Right lobe of liver (tissue), 6 donors: ENCODE measurements around the gene USE1. TPM values are rescaled to one million over a fixed set of nuclear protein-coding genes. Genes with fewer than 3 reads are reported as not detected.

Experiments used
- ATAC-seq, 4 donors: fragments of 200-7000 bp; cut with Tn5 transposase; one replicate each; pipeline ENCODE4 v1.9.1; 2020; ENCODE audit warnings: mild to moderate bottlenecking in 4 of 4, moderate library complexity in 4 of 4
- DNase-seq, 3 donors: peaks; one replicate each; pipeline ENCODE4 v3.0.0-alpha.2; 2020
- H3K27ac ChIP-seq, 3 donors: fragments of 200-600 bp; one replicate each; pipeline ENCODE4 v1.8.0; 2022
- H3K27me3 ChIP-seq, 2 donors: fragments of 200-600 bp; one replicate each; pipeline ENCODE4 v1.8.0; 2022
- H3K36me3 ChIP-seq, 4 donors: fragments of 200-600 bp; sonication (generic) in 1 of 4; one replicate each; pipeline versions ENCODE4 v1.5.1 to v1.8.0; 2017 to 2022; ENCODE audit warnings: control low read depth in 1 of 4
- H3K4me1 ChIP-seq, 4 donors: fragments of 200-600 bp; sonication (generic) in 1 of 4; one replicate each; pipeline versions ENCODE4 v1.5.1 to v1.8.0; 2017 to 2022; ENCODE audit warnings: control low read depth in 1 of 4
- H3K4me3 ChIP-seq, 3 donors: fragments of 200-600 bp; one replicate each; pipeline ENCODE4 v1.8.0; 2022
- H3K9me3 ChIP-seq, 4 donors: fragments of 200-600 bp; sonication (generic) in 1 of 4; one replicate each; pipeline versions ENCODE4 v1.5.1 to v1.8.0; 2017 to 2022; ENCODE audit warnings: control low read depth in 1 of 4
- CTCF ChIP-seq, 4 donors: fragments of 200-600 bp in 3 of 4; fragments of 450-650 bp in 1 of 4; IDR thresholded peaks; one replicate each; pipeline versions ENCODE4 v1.5.1 to v1.8.0; 2016 to 2022; ENCODE audit warnings: antibody characterized with exemption in 4 of 4, mild to moderate bottlenecking in 2 of 4
- POLR2A ChIP-seq: fragments of 450-650 bp; IDR thresholded peaks from one replicate; pipeline ENCODE4 v1.6.1; 2017; ENCODE audit warnings: antibody characterized with exemption, mild to moderate bottlenecking
- WGBS: methylation state at CpG from one replicate; pipeline ENCODE4 v1.1.6; 2018; ENCODE audit warnings: low coverage, low lambda C conversion rate; ENCODE audit not compliant: insufficient coverage; ENCODE audit errors: missing lambda C conversion rate; 5-methylcytosine and 5-hydroxymethylcytosine counted together
- intact Hi-C, 2 donors: fragments of 100-400 bp; cut with DNase I; formaldehyde crosslinking; loops; one replicate each; pipeline versions ENCODE4 v1.11.2 to v1.14.1; 2022
- total RNA-seq, 6 experiments: library from RNA; depleted of rRNA in 2 of 6; stranded (reverse); fragments of >200 nt in 2 of 6; fragmentation: NEBNext Ultra II Directional in 3 of 6; extraction: Animal tissue kit (Norgen Biotek cat#: 25700) in 3 of 6; gene quantifications; one replicate each; pipeline versions ENCODE4 v1.1.0 to v1.2.4, GENCODE V29; 2016 to 2023
- donor health status: DM: no; HTN: yes; CAD: no.
- donor health status: DM: no; HTN: no; CAD: no.
- donor health status: DM: no; HTN: no; CAD: no.
- donor health status: DM: no; HTN: yes; CAD: no.
- donor health status: DM: no; HTN: yes; CAD: no.

Gene USE1
- total RNA-seq, 6 experiments from 2014 or later = 13.5 to 20.3 (median 18.6) TPM

DNA sequence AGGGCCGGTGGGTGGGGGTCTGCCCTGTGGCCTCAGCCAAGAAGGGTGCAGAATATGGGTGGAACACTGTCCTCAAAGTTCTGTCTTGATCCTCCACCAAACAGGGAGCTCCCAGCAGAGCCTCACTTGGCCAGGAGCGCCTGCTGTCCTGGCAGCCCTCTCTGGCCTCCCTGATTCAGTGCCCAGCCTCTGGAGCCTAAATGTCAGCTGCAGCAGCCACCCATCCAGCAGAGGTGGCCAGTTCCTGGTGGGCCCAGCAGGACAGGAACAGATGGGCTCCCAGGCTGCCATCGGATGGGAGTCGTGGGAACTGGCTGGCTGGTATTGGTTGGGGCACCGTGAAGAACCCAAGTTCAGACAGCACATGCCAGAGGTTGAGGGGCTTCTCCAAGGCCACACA lies 1.8 kb upstream of the USE1 start:
- Histone ChIP-seq H3K36me3 (peaks cover 0 to 38% (median 3%) of the 10 kb centered on the region in 4 donors), H3K27ac (no peak overlapping the region), H3K9me3 (no peaks in the 10 kb centered on the region), H3K4me3 (no peak overlapping the region), H3K4me1 (peaks cover 0 to 13% (median 3%) of the 10 kb centered on the region in 4 donors), H3K27me3 (no peaks in the 10 kb centered on the region)
- WGBS = no CpG with 5 or more reads among the region's 5 CpGs
- ATAC-seq (no peak), DNase-seq (no peak)
- no peak for TF ChIP-seq POLR2A
- no peak for TF ChIP-seq CTCF (IDR thresholded peaks at IDR 0.05)
- intact Hi-C loops = no loop called here

DNA sequence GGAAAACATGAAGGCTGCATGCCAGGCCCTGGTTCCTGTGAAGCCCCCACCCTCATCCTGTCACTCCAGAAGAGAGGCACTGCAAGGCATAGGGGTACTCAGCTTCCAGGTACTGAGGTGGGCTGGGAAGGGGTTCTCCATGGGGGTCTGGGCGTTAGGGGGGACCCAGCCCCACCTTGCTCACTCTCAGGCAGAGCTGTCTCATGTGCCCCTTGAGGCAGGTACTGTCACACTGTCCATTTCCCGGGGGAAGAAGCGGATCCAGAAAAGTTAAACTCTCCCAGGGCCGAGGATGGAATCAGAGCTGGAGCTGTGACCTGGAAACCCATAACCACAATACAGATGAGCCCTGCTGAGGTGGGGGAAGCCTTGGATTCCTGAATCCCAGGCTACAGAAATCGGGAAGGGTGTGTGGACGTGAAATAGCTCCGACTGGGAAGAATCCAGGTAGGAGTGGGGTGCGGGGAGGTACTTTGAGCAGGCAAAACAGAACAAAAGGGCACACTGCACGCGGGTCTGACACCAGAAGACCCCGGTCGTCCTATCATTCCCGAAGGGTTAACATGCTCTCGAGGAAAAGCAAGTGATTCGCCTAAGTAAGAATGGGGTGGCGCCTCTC lies 540 bp upstream of the USE1 start:
- ATAC-seq (no peak), DNase-seq (no peak)
- 6% methylated on average over 9 of the region's 16 CpGs for WGBS
- peak overlapping the region; percentile 78 to 91 (median 81) for H3K4me3 ChIP-seq
- peaks cover 0 to 40% (median 6%) of the 10 kb centered on the region in 4 donors for H3K36me3 ChIP-seq
- H3K27ac ChIP-seq = peak overlapping the region; percentile 91 to 92 (median 91)
- intact Hi-C loops = no loop called here
- H3K4me1 ChIP-seq = peaks cover 0 to 13% (median 3%) of the 10 kb centered on the region in 4 donors
- no peaks in the 10 kb centered on the region for H3K9me3 ChIP-seq
- TF ChIP-seq CTCF (IDR thresholded peaks at IDR 0.05) (no peak), POLR2A (no peak)
- H3K27me3 ChIP-seq = no peaks in the 10 kb centered on the region

GRCh38 chr19:17216058-17216670 lies 1.0 kb downstream of the USE1 start:
- DNase-seq (no peak), ATAC-seq (no peak)
- intact Hi-C loops = no loop called here
- Histone ChIP-seq H3K4me1 (peaks cover 0 to 13% (median 3%) of the 10 kb centered on the region in 4 donors), H3K27me3 (no peaks in the 10 kb centered on the region), H3K9me3 (no peaks in the 10 kb centered on the region), H3K4me3 (peak overlapping the region; percentile 78 to 91 (median 81)), H3K27ac (no peak overlapping the region), H3K36me3 (peaks cover 0 to 30% (median 7%) of the 10 kb centered on the region in 4 donors)
- 75% methylated on average over 2 of the region's 13 CpGs for WGBS
- TF ChIP-seq CTCF (IDR thresholded peaks at IDR 0.05) (no peak), POLR2A (no peak)

- no peak overlapping the region for H3K4me3 ChIP-seq
- H3K27me3 ChIP-seq = no peaks in the 10 kb centered on the region
- H3K4me1 ChIP-seq = peaks cover 0 to 13% (median 3%) of the 10 kb centered on the region in 4 donors
- H3K27ac ChIP-seq = no peak overlapping the region
- ATAC-seq = no peak
- no peaks in the 10 kb centered on the region for H3K9me3 ChIP-seq
- intact Hi-C loops = no loop called here
- TF ChIP-seq POLR2A = no peak
- TF ChIP-seq CTCF (IDR thresholded peaks at IDR 0.05) = no peak
- no peak for DNase-seq
- peaks cover 0 to 15% (median 7%) of the 10 kb centered on the region in 4 donors for H3K36me3 ChIP-seq
- 100% methylated on average over 3 of the region's 8 CpGs for WGBS
These were observed 4.1 kb downstream of the USE1 start for GRCh38 chr19:17219286-17219685.
